ENCODE results near the gene HDC. TPM values are rescaled to one million over a fixed set of nuclear protein-coding genes. Genes with fewer than 3 reads are reported as not detected.

The HDC gene
- total RNA-seq, 1 experiment from 2014 or later: not detected

DNA sequence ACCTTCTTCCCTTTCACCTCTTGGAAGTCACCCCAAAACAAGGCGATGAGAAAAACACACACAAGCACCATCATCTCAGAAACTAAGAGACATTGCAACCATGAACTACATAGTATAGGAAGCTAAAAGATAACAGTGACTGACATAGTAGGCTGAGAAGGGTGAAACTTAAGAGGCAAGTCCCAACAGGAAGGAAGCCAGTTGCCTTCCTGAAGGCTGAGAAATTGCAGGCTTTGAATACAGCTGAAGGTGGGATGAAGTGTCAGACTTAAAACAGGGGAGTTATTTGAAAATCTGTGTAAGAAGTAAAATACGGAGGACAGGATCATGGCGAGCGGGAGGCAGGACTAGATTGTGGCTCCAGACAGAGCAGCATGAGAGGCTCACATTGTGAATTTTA, 55.7 kb downstream of the HDC start:
- POLR2A ChIA-PET: no interaction called here
- H3K27me3 ChIP-seq (ENCODE audit: control insufficient read depth, insufficient read depth, low read length): no peaks in the 10 kb centered on the region
- ATAC-seq: no peak
- intact Hi-C loops (cut with micrococcal nuclease; ENCODE audit: unreplicated experiment): no loop called here
- H3K4me3 ChIP-seq (ENCODE audit: low read depth in 2 of 2, low read length in 2 of 2): no peak overlapping the region
- TF ChIP-seq POLR2AphosphoS5 (IDR thresholded peaks at IDR 0.05; ENCODE audit: low read depth, low read length): no peak
- TF ChIP-seq SIN3A (IDR thresholded peaks at IDR 0.05; ENCODE audit: borderline replicate concordance, insufficient read depth, low read depth, low read length): no peak
- TF ChIP-seq TCF7L2 (IDR thresholded peaks at IDR 0.05; ENCODE audit: low read depth, low read length): no peak
- TF ChIP-seq, protein P1, sequence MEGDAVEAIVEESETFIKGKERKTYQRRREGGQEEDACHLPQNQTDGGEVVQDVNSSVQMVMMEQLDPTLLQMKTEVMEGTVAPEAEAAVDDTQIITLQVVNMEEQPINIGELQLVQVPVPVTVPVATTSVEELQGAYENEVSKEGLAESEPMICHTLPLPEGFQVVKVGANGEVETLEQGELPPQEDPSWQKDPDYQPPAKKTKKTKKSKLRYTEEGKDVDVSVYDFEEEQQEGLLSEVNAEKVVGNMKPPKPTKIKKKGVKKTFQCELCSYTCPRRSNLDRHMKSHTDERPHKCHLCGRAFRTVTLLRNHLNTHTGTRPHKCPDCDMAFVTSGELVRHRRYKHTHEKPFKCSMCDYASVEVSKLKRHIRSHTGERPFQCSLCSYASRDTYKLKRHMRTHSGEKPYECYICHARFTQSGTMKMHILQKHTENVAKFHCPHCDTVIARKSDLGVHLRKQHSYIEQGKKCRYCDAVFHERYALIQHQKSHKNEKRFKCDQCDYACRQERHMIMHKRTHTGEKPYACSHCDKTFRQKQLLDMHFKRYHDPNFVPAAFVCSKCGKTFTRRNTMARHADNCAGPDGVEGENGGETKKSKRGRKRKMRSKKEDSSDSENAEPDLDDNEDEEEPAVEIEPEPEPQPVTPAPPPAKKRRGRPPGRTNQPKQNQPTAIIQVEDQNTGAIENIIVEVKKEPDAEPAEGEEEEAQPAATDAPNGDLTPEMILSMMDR (IDR thresholded peaks at IDR 0.05): no peak
- TF ChIP-seq REST (IDR thresholded peaks at IDR 0.05; ENCODE audit: insufficient read depth in 1 of 2, low read depth in 2 of 2, low read length in 1 of 2): no peak
- CTCF ChIA-PET: interaction anchor here (0.6 kb wide), 1 partner anchor 26 kb away, joined by 3 read pairs; no protein-coding TSS in a partner anchor
- in situ Hi-C loops (cut with HindIII; ENCODE audit: low pct_unique_long_range_greater_than_20kb, low sequenced_read_pairs): no loop called here
- BruUV-seq (replicated peaks): no TSS peak
- H3K36me3 ChIP-seq (ENCODE audit: control insufficient read depth, insufficient read depth, low read length): no peaks in the 10 kb centered on the region
- DNase-seq (ENCODE audit: low read depth, low spot score): no peak
- no peaks in the 10 kb centered on the region for H3K9me3 ChIP-seq (ENCODE audit: control insufficient read depth, insufficient read depth, low read depth, low read length)
- H3K4me1 ChIP-seq (ENCODE audit: control insufficient read depth, insufficient read depth, low read length): no peaks in the 10 kb centered on the region
- no peak overlapping the region for H3K27ac ChIP-seq (ENCODE audit: low read length)

- DNase-seq (ENCODE audit: low read depth, low spot score) (no peak), ATAC-seq (no peak)
- TF ChIP-seq REST (IDR thresholded peaks at IDR 0.05; ENCODE audit: insufficient read depth in 1 of 2, low read depth in 2 of 2, low read length in 1 of 2): no peak
- TF ChIP-seq TCF7L2 (IDR thresholded peaks at IDR 0.05; ENCODE audit: low read depth, low read length): no peak
- TF ChIP-seq, protein P1 (IDR thresholded peaks at IDR 0.05): no peak
- no peak for TF ChIP-seq SIN3A (IDR thresholded peaks at IDR 0.05; ENCODE audit: borderline replicate concordance, insufficient read depth, low read depth, low read length)
- TF ChIP-seq POLR2AphosphoS5 (IDR thresholded peaks at IDR 0.05; ENCODE audit: low read depth, low read length): no peak
- ChIA-PET CTCF (no interaction called here), POLR2A (no interaction called here)
- H3K4me1 ChIP-seq (ENCODE audit: control insufficient read depth, insufficient read depth, low read length): no peaks in the 10 kb centered on the region
- BruUV-seq (replicated peaks): no TSS peak
- H3K4me3 ChIP-seq (ENCODE audit: low read depth in 2 of 2, low read length in 2 of 2): no peak overlapping the region
- intact Hi-C loops (cut with micrococcal nuclease; ENCODE audit: unreplicated experiment): no loop called here
- no peaks in the 10 kb centered on the region for H3K9me3 ChIP-seq (ENCODE audit: control insufficient read depth, insufficient read depth, low read depth, low read length)
- in situ Hi-C loops (cut with HindIII; ENCODE audit: low pct_unique_long_range_greater_than_20kb, low sequenced_read_pairs): no loop called here
- H3K27me3 ChIP-seq (ENCODE audit: control insufficient read depth, insufficient read depth, low read length): no peaks in the 10 kb centered on the region
- no peak overlapping the region for H3K27ac ChIP-seq (ENCODE audit: low read length)
- no peaks in the 10 kb centered on the region for H3K36me3 ChIP-seq (ENCODE audit: control insufficient read depth, insufficient read depth, low read length)
These were observed 59.5 kb downstream of the HDC start for GRCh38 chr15:50206020-50206419.

All from Panc1 (cell line).